ENCODE data around the gene CAPN11. TPM values are rescaled to one million over a fixed set of nuclear protein-coding genes. Genes with fewer than 3 reads are reported as not detected.
"Not testable (repeated sequence)": the region's sequence is repeated elsewhere in the genome, so short reads cannot be mapped to it uniquely, and the experiment has no call there.

CAPN11 gene
- total RNA-seq, 1 donor from 2014 or later = not detected

DNA sequence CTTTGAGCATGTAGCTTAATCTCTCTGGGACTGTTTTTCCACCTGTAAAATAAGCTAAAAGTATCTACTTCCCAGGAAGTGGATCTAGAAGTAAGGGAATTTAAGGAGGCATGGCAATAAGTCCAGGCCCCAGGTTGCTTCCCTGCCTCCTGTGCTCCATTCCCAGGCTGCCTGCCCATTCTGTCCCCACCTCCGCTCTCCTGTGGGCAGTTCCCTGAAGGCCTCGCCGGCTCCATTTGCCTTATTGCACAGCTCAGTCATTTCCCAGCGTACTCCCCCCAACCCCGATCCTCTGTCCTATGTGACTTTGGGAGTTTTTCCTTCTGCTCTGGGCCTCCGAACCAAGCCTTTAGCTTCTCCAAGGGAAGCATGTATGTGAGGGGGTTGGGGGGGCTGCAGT, 69.4 kb downstream of the CAPN11 start:
- TF ChIP-seq, protein P1, sequence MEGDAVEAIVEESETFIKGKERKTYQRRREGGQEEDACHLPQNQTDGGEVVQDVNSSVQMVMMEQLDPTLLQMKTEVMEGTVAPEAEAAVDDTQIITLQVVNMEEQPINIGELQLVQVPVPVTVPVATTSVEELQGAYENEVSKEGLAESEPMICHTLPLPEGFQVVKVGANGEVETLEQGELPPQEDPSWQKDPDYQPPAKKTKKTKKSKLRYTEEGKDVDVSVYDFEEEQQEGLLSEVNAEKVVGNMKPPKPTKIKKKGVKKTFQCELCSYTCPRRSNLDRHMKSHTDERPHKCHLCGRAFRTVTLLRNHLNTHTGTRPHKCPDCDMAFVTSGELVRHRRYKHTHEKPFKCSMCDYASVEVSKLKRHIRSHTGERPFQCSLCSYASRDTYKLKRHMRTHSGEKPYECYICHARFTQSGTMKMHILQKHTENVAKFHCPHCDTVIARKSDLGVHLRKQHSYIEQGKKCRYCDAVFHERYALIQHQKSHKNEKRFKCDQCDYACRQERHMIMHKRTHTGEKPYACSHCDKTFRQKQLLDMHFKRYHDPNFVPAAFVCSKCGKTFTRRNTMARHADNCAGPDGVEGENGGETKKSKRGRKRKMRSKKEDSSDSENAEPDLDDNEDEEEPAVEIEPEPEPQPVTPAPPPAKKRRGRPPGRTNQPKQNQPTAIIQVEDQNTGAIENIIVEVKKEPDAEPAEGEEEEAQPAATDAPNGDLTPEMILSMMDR (conservative IDR thresholded peaks at IDR 0.05; ENCODE audit: low read depth, low read length) = no peak
- DNase-seq (ENCODE audit: low read depth) = no peak
- H3K4me3 ChIP-seq (ENCODE audit: low read depth, low read length) = no peak overlapping the region

DNA sequence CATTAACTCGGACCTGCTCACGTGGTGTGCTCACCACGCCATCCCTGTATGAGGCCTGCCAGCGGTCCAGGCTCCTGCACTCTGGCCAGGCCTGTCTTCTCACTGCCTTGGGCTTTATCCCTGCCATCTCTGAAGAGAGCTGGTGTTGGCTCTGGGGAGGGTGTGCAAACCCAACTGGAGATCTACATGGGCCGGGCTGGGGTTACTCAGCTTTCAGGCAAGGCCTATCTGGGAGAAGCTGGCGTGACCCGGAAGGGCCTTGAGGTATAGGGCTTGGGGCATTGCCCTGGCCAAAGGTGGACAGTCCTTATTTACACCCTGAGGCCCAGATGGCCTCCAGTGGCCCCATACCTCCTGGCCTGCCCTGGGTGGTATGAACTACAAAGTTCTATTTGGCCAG, 69.8 kb downstream of the CAPN11 start:
- H3K4me3 ChIP-seq (ENCODE audit: low read depth, low read length) = no peak overlapping the region
- TF ChIP-seq, protein P1 (conservative IDR thresholded peaks at IDR 0.05; ENCODE audit: low read depth, low read length) = no peak
- DNase-seq (ENCODE audit: low read depth) = no peak

DNA sequence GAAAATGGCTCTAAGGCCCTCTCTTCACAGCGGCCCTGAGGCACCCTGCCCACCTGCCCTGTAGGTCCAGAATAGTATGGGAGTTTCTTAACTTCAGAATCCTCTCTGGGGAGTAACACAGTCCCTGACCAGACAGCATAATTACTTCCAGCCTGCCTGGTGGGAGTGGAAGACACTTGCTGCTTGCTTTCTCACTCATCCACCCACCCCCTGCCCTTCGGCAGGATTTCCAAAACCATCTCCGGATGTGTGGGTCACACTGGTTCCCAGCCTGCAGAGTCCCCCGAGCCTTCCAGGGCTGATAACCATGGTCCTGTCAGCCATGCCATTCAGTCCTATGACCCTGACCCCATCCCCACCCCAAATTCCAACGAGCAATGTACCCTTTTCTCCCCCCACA, 70.2 kb downstream of the CAPN11 start:
- no peak for DNase-seq (ENCODE audit: low read depth)

DNA sequence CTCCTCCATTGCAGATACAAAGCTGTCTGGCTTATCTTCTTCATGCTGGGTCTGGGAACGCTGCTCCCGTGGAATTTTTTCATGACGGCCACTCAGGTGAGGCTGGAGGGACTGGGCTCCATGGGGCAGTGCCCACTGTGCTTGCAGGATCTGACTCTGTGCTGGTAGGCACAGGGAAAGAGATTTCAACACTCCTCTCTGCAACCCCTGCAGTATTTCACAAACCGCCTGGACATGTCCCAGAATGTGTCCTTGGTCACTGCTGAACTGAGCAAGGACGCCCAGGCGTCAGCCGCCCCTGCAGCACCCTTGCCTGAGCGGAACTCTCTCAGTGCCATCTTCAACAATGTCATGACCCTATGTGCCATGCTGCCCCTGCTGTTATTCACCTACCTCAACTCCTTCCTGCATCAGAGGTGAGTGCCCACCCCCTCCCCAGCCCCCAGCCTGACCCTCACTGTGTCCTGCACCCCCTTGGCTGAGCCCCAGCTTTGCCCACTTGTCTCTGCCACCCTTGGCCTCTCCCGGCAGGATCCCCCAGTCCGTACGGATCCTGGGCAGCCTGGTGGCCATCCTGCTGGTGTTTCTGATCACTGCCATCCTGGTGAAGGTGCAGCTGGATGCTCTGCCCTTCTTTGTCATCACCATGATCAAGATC, 70.9 kb downstream of the CAPN11 start:
- no peak overlapping the region for H3K4me3 ChIP-seq (ENCODE audit: low read depth, low read length)
- TF ChIP-seq, protein P1 (conservative IDR thresholded peaks at IDR 0.05; ENCODE audit: low read depth, low read length) = no peak
- DNase-seq (ENCODE audit: low read depth) = no peak

More for the DNA sequence above, 70.2 kb downstream of the CAPN11 start:
- TF ChIP-seq, protein P1 (conservative IDR thresholded peaks at IDR 0.05; ENCODE audit: low read depth, low read length) = no peak
- H3K4me3 ChIP-seq (ENCODE audit: low read depth, low read length) = no peak overlapping the region

DNA sequence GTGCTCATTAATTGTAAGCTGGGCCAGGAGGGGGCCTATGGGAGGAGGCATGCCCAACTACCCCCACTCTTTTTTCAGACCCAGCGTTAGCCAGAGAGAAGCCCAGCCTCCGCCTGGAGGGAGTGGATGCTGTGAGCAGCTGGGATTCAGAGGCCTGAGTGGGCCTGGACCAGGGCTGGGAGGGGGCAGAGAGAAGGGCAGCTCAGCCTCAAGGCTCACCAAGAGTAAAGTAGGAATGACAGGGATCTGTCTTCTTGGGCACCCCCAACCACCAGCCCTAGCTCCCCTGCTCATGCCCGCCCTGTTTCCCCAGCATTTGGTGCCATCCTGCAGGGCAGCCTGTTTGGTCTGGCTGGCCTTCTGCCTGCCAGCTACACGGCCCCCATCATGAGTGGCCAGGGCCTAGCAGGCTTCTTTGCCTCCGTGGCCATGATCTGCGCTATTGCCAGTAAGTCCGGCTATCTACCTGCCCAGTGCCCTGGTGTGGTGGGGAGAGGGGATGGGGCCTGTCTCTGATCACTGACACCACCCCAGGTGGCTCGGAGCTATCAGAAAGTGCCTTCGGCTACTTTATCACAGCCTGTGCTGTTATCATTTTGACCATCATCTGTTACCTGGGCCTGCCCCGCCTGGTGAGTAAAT, 71.5 kb downstream of the CAPN11 start:
- no peak overlapping the region for H3K4me3 ChIP-seq (ENCODE audit: low read depth, low read length)
- no peak for DNase-seq (ENCODE audit: low read depth)
- TF ChIP-seq, protein P1 (conservative IDR thresholded peaks at IDR 0.05; ENCODE audit: low read depth, low read length) = no peak

DNA sequence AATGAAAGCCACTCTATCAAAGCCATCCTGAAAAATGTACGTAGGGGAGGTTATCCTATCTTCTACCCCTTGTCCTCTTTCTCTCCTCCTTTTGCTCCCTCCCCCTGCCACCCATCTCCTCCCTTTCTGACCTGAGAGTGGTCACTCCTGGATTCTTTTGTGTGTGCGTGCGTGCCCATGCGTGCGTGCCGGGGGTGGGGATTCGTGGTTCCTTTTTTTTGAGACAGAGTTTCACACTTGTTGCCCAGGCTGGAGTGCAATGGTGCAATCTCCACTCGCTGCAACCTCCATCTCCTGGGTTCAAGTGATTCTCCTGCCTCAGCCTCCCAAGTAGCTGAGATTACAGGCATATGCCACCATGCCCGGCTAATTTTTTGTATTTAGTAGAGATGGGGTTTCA, 72.8 kb downstream of the CAPN11 start:
- not testable (repeated sequence) for H3K4me3 ChIP-seq (ENCODE audit: low read depth, low read length); DNase-seq (ENCODE audit: low read depth)

DNA sequence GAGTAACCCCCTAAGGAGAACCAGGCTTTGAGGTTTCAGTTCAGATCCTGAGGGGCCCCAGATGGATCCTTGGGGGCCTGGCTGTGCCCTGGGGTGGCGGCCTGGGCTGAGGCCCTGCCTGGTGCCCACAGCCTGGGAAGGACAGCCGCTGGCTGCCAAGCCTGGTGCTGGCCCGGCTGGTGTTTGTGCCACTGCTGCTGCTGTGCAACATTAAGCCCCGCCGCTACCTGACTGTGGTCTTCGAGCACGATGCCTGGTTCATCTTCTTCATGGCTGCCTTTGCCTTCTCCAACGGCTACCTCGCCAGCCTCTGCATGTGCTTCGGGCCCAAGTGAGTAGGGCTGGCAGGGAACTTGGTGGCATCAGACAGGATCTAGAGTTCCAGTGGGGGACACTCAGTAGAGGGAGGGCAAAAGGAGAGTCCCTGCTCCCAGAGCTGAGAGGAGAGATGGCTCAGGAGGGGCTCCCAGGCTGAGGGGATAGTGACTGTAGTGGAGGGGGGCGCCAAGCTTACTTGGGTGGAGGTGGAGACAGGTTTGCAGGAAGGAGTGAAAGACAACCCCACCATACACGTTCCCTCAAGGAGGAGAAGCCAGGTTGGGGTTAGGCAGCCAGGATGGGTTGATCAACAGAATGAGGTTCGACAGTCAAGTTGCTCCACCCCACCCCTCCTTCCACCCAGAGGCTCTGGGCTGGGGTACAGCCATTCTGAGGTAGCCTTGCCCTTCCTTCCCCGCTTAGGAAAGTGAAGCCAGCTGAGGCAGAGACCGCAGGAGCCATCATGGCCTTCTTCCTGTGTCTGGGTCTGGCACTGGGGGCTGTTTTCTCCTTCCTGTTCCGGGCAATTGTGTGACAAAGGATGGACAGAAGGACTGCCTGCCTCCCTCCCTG, 74.3 kb downstream of the CAPN11 start:
- TF ChIP-seq, protein P1 (conservative IDR thresholded peaks at IDR 0.05; ENCODE audit: low read depth, low read length) = no peak
- no peak for DNase-seq (ENCODE audit: low read depth)
- no peak overlapping the region for H3K4me3 ChIP-seq (ENCODE audit: low read depth, low read length)

All from epithelial cell of proximal tubule (primary cell).